ENCODE data around the gene FYB1.

FYB1 gene

GRCh38 chr5:39164529-39165402, 54.6 kb downstream of the FYB1 start:
- DNase-seq (ENCODE audit: low read depth in 3 of 3, low spot score in 1 of 3) = no peak

GRCh38 chr5:39164016-39164415, 55.3 kb downstream of the FYB1 start:
- no peak for DNase-seq (ENCODE audit: low read depth in 3 of 3, low spot score in 1 of 3)

- DNase-seq (ENCODE audit: low read depth in 3 of 3, low spot score in 1 of 3) = no peak
Measured at GRCh38 chr5:39161578-39161977, 57.8 kb downstream of the FYB1 start.

GRCh38 chr5:39160576-39161213, 58.7 kb downstream of the FYB1 start:
- DNase-seq (ENCODE audit: low read depth in 3 of 3, low spot score in 1 of 3) = no peak

GRCh38 chr5:39159811-39160490, 59.4 kb downstream of the FYB1 start:
- DNase-seq (ENCODE audit: low read depth in 3 of 3, low spot score in 1 of 3) = no peak

- no peak for DNase-seq (ENCODE audit: low read depth in 3 of 3, low spot score in 1 of 3)
Measured at GRCh38 chr5:39158786-39159185, 60.6 kb downstream of the FYB1 start.

- DNase-seq (ENCODE audit: low read depth in 3 of 3, low spot score in 1 of 3) = no peak
Measured at GRCh38 chr5:39158127-39158593, 61.2 kb downstream of the FYB1 start.

- no peak for DNase-seq (ENCODE audit: low read depth in 3 of 3, low spot score in 1 of 3)
Measured at GRCh38 chr5:39157701-39158100, 61.7 kb downstream of the FYB1 start.

GRCh38 chr5:39156082-39156481, 63.3 kb downstream of the FYB1 start:
- no peak for DNase-seq (ENCODE audit: low read depth in 3 of 3, low spot score in 1 of 3)

GRCh38 chr5:39151745-39152144, 67.6 kb downstream of the FYB1 start:
- DNase-seq (ENCODE audit: low read depth in 3 of 3, low spot score in 1 of 3) = no peak

GRCh38 chr5:39149966-39150365, 69.4 kb downstream of the FYB1 start:
- DNase-seq (ENCODE audit: low read depth in 3 of 3, low spot score in 1 of 3) = no peak

GRCh38 chr5:39148983-39149534, 70.3 kb downstream of the FYB1 start:
- DNase-seq (ENCODE audit: low read depth in 3 of 3, low spot score in 1 of 3) = no peak

GRCh38 chr5:39146831-39147540, 72.4 kb downstream of the FYB1 start:
- DNase-seq (ENCODE audit: low read depth in 3 of 3, low spot score in 1 of 3) = no peak

GRCh38 chr5:39143151-39143860, 76.1 kb downstream of the FYB1 start:
- no peak for DNase-seq (ENCODE audit: low read depth in 3 of 3, low spot score in 1 of 3)

- DNase-seq (ENCODE audit: low read depth in 3 of 3, low spot score in 1 of 3) = no peak
Measured at GRCh38 chr5:39140558-39141168, 78.7 kb downstream of the FYB1 start.

- no peak for DNase-seq (ENCODE audit: low read depth in 3 of 3, low spot score in 1 of 3)
Measured at GRCh38 chr5:39138892-39139291, 80.5 kb downstream of the FYB1 start.

GRCh38 chr5:39137819-39138451, 81.4 kb downstream of the FYB1 start:
- DNase-seq (ENCODE audit: low read depth in 3 of 3, low spot score in 1 of 3) = no peak

GRCh38 chr5:39137391-39137790, 82.0 kb downstream of the FYB1 start:
- no peak for DNase-seq (ENCODE audit: low read depth in 3 of 3, low spot score in 1 of 3)

GRCh38 chr5:39132792-39133191, 86.6 kb downstream of the FYB1 start:
- DNase-seq (ENCODE audit: low read depth in 3 of 3, low spot score in 1 of 3) = no peak

- DNase-seq (ENCODE audit: low read depth in 3 of 3, low spot score in 1 of 3) = no peak
Measured at GRCh38 chr5:39132128-39132447, 87.3 kb downstream of the FYB1 start.

Data from stimulated activated CD4-positive, alpha-beta T cell treated with anti-CD3 and anti-CD28 coated beads, TNF-alpha, amount 100 ng/mL, for 1 hour (primary cell).